ENCODE data around the gene GAS2L3. TPM values are rescaled to one million over a fixed set of nuclear protein-coding genes. Genes with fewer than 3 reads are reported as not detected.

The GAS2L3 gene
- total RNA-seq, 3 donors from 2014 or later, result 2.3 to 7.0 (median 5.9) TPM

- Histone ChIP-seq H3K4me3 (no peak overlapping the region), H3K4me1 (no peaks in the 10 kb centered on the region), H3K9me3 (peaks cover 0 to 11% of the 10 kb centered on the region in 2 donors), H3K27ac (no peak overlapping the region), H3K27me3 (no peaks in the 10 kb centered on the region), H3K36me3 (no peaks in the 10 kb centered on the region)
- intact Hi-C loops (cut with DNase I; ENCODE audit: low total_unique reads), result no loop called here
- TF ChIP-seq POLR2AphosphoS5 (IDR thresholded peaks at IDR 0.05), result no peak
- no peak for TF ChIP-seq CTCF (IDR thresholded peaks at IDR 0.05)
- TF ChIP-seq POLR2A (IDR thresholded peaks at IDR 0.05), result no peak
- no peak for DNase-seq (ENCODE audit: low spot score in 2 of 2)
These were observed 83.4 kb downstream of the GAS2L3 start for GRCh38 chr12:100656856-100657255.

GRCh38 chr12:100661300-100661951 is 87.9 kb downstream of the GAS2L3 start:
- Histone ChIP-seq H3K27ac (no peak overlapping the region), H3K9me3 (peaks cover 0 to 11% of the 10 kb centered on the region in 2 donors), H3K4me1 (no peaks in the 10 kb centered on the region), H3K4me3 (no peak overlapping the region), H3K27me3 (no peaks in the 10 kb centered on the region), H3K36me3 (no peaks in the 10 kb centered on the region)
- no peak for TF ChIP-seq POLR2A (IDR thresholded peaks at IDR 0.05)
- no peak for TF ChIP-seq POLR2AphosphoS5 (IDR thresholded peaks at IDR 0.05)
- TF ChIP-seq CTCF (IDR thresholded peaks at IDR 0.05), result no peak
- intact Hi-C loops (cut with DNase I; ENCODE audit: low total_unique reads), result no loop called here
- DNase-seq (ENCODE audit: low spot score in 2 of 2), result no peak

- DNase-seq (ENCODE audit: low spot score in 2 of 2), result no peak
- no peak overlapping the region for H3K4me3 ChIP-seq
- intact Hi-C loops (cut with DNase I; ENCODE audit: low total_unique reads), result loop anchor here (5.0 kb wide), 1 partner anchor 1254 kb away; no protein-coding TSS in a partner anchor
These were observed 93.1 kb downstream of the GAS2L3 start for GRCh38 chr12:100666588-100666987.

GRCh38 chr12:100668945-100669536 is 95.6 kb downstream of the GAS2L3 start:
- DNase-seq (ENCODE audit: low spot score in 2 of 2), result peak; percentile 41 to 64

More at GRCh38 chr12:100666588-100666987, 93.1 kb downstream of the GAS2L3 start:
- Histone ChIP-seq H3K4me1 (no peaks in the 10 kb centered on the region), H3K27me3 (no peaks in the 10 kb centered on the region), H3K27ac (no peak overlapping the region), H3K9me3 (no peaks in the 10 kb centered on the region), H3K36me3 (no peaks in the 10 kb centered on the region)
- no peak for TF ChIP-seq CTCF (IDR thresholded peaks at IDR 0.05)

More at GRCh38 chr12:100668945-100669536, 95.6 kb downstream of the GAS2L3 start:
- intact Hi-C loops (cut with DNase I; ENCODE audit: low total_unique reads), result loop anchor here (5.0 kb wide), 1 partner anchor 1257 kb away; no protein-coding TSS in a partner anchor
- H3K27me3 ChIP-seq, result no peaks in the 10 kb centered on the region
- no peak overlapping the region for H3K27ac ChIP-seq
- no peaks in the 10 kb centered on the region for H3K36me3 ChIP-seq
- no peak overlapping the region for H3K4me3 ChIP-seq
- TF ChIP-seq CTCF (IDR thresholded peaks at IDR 0.05) (peak in 2 of 3 donors; percentile 47 to 65), POLR2A (IDR thresholded peaks at IDR 0.05) (no peak)
- H3K9me3 ChIP-seq, result no peaks in the 10 kb centered on the region
- H3K4me1 ChIP-seq, result no peaks in the 10 kb centered on the region
